Right lobe of liver (tissue), 6 donors: ENCODE measurements around the gene CELF6. TPM values are rescaled to one million over a fixed set of nuclear protein-coding genes. Genes with fewer than 3 reads are reported as not detected.

Experiments used
- ATAC-seq, 4 donors: fragments of 200-7000 bp; cut with Tn5 transposase; one replicate each; pipeline ENCODE4 v1.9.1; 2020; ENCODE audit warnings: mild to moderate bottlenecking in 4 of 4, moderate library complexity in 4 of 4
- DNase-seq, 3 donors: peaks; one replicate each; pipeline ENCODE4 v3.0.0-alpha.2; 2020
- H3K27ac ChIP-seq, 3 donors: fragments of 200-600 bp; one replicate each; pipeline ENCODE4 v1.8.0; 2022
- H3K27me3 ChIP-seq, 2 donors: fragments of 200-600 bp; one replicate each; pipeline ENCODE4 v1.8.0; 2022
- H3K36me3 ChIP-seq, 4 donors: fragments of 200-600 bp; sonication (generic) in 1 of 4; one replicate each; pipeline versions ENCODE4 v1.5.1 to v1.8.0; 2017 to 2022; ENCODE audit warnings: control low read depth in 1 of 4
- H3K4me1 ChIP-seq, 4 donors: fragments of 200-600 bp; sonication (generic) in 1 of 4; one replicate each; pipeline versions ENCODE4 v1.5.1 to v1.8.0; 2017 to 2022; ENCODE audit warnings: control low read depth in 1 of 4
- H3K4me3 ChIP-seq, 3 donors: fragments of 200-600 bp; one replicate each; pipeline ENCODE4 v1.8.0; 2022
- H3K9me3 ChIP-seq, 4 donors: fragments of 200-600 bp; sonication (generic) in 1 of 4; one replicate each; pipeline versions ENCODE4 v1.5.1 to v1.8.0; 2017 to 2022; ENCODE audit warnings: control low read depth in 1 of 4
- CTCF ChIP-seq, 4 donors: fragments of 200-600 bp in 3 of 4; fragments of 450-650 bp in 1 of 4; IDR thresholded peaks; one replicate each; pipeline versions ENCODE4 v1.5.1 to v1.8.0; 2016 to 2022; ENCODE audit warnings: antibody characterized with exemption in 4 of 4, mild to moderate bottlenecking in 2 of 4
- POLR2A ChIP-seq: fragments of 450-650 bp; IDR thresholded peaks from one replicate; pipeline ENCODE4 v1.6.1; 2017; ENCODE audit warnings: antibody characterized with exemption, mild to moderate bottlenecking
- WGBS: methylation state at CpG from one replicate; pipeline ENCODE4 v1.1.6; 2018; ENCODE audit warnings: low coverage, low lambda C conversion rate; ENCODE audit not compliant: insufficient coverage; ENCODE audit errors: missing lambda C conversion rate; 5-methylcytosine and 5-hydroxymethylcytosine counted together
- intact Hi-C, 2 donors: fragments of 100-400 bp; cut with DNase I; formaldehyde crosslinking; loops; one replicate each; pipeline versions ENCODE4 v1.11.2 to v1.14.1; 2022
- total RNA-seq, 6 experiments: library from RNA; depleted of rRNA in 2 of 6; stranded (reverse); fragments of >200 nt in 2 of 6; fragmentation: NEBNext Ultra II Directional in 3 of 6; extraction: Animal tissue kit (Norgen Biotek cat#: 25700) in 3 of 6; gene quantifications; one replicate each; pipeline versions ENCODE4 v1.1.0 to v1.2.4, GENCODE V29; 2016 to 2023
- donor health status: DM: no; HTN: yes; CAD: no.
- donor health status: DM: no; HTN: no; CAD: no.
- donor health status: DM: no; HTN: no; CAD: no.
- donor health status: DM: no; HTN: yes; CAD: no.
- donor health status: DM: no; HTN: yes; CAD: no.

CELF6 gene
- total RNA-seq, 6 experiments from 2014 or later = 0.47 to 1.7 (median 1.2) TPM

- Histone ChIP-seq H3K27ac (no peak overlapping the region), H3K36me3 (peaks cover 0 to 3% (median 0%) of the 10 kb centered on the region in 4 donors), H3K27me3 (no peaks in the 10 kb centered on the region), H3K4me3 (no peak overlapping the region), H3K9me3 (no peaks in the 10 kb centered on the region), H3K4me1 (peaks cover 0 to 2% (median 0%) of the 10 kb centered on the region in 4 donors)
- no CpG with 5 or more reads among the region's 2 CpGs for WGBS
- no peak for ATAC-seq
- intact Hi-C loops = no loop called here
- no peak for DNase-seq
- no peak for TF ChIP-seq POLR2A
- no peak for TF ChIP-seq CTCF (IDR thresholded peaks at IDR 0.05)
Observed at GRCh38 chr15:72236381-72237003, 83.5 kb downstream of the CELF6 start.

GRCh38 chr15:72235298-72235697, 84.7 kb downstream of the CELF6 start:
- Histone ChIP-seq H3K27ac (no peak overlapping the region), H3K9me3 (no peaks in the 10 kb centered on the region), H3K27me3 (no peaks in the 10 kb centered on the region), H3K36me3 (no peaks in the 10 kb centered on the region), H3K4me3 (no peak overlapping the region), H3K4me1 (peaks cover 0 to 2% (median under 1%) of the 10 kb centered on the region in 4 donors)
- ATAC-seq = no peak
- WGBS = no CpG with 5 or more reads among the region's 4 CpGs
- intact Hi-C loops = no loop called here
- no peak for DNase-seq
- TF ChIP-seq POLR2A (no peak), CTCF (IDR thresholded peaks at IDR 0.05) (no peak)

Other genes with a start within 250 kb of the CELF6 start
- gene MYO9A, start 202.0 kb downstream of the CELF6 start, total RNA-seq = 10 to 100 TPM in 2 of 6 experiments, 1 to 10 TPM in 4; 5.6 to 10.4 (median 8.5) TPM
- 1 to 10 TPM in 3 of 6 experiments, under 1 TPM in 3; 0.61 to 2.6 (median 1.0) TPM for gene SENP8, start 201.8 kb downstream of the CELF6 start, total RNA-seq
- gene GRAMD2A, start 122.4 kb downstream of the CELF6 start, total RNA-seq = not detected
- 100 to 1,000 TPM in 1 of 6 experiments, 10 to 100 TPM in 5; 18.4 to 106 (median 27.2) TPM for gene PKM, start 89.0 kb downstream of the CELF6 start, total RNA-seq
- gene PARP6, start 47.6 kb downstream of the CELF6 start, total RNA-seq = 10 to 100 TPM in 4 of 6 experiments, 1 to 10 TPM in 2; 7.9 to 23.0 (median 13.1) TPM
- gene HEXA, start 55.9 kb upstream of the CELF6 start, total RNA-seq = 100 to 1,000 TPM in 1 of 6 experiments, 10 to 100 TPM in 5; 55.9 to 107 (median 65.3) TPM
- not detected for gene TMEM202, start 78.1 kb upstream of the CELF6 start, total RNA-seq
- 10 to 100 TPM; 19.3 to 84.7 (median 69.9) TPM for gene ARIH1, start 154.2 kb upstream of the CELF6 start, total RNA-seq